Measurements from ENCODE around the gene NCOR1.

Gene NCOR1

DNA sequence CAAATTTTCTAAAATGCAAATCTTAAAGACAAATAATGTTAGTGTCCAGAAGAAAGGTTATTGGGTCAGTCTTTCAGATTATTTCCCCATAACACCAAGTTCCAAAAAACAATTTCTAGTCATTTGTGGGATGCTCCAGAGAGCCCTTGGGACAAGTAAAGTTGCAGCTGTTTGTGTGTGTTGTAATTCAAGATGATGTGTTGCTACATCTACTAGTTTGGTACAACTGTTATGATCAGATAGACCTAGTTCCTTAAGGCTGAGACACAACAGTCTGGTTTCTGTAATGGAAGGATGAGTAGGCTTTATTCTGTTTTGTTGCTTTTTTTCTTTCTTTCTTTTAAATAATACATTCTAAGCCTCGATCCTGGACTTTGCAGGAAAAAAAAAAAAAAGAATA lies 43.6 kb upstream of the NCOR1 start:
- TF ChIP-seq EP300 (IDR thresholded peaks at IDR 0.05; ENCODE audit: borderline replicate concordance) (no peak), RAD21 (IDR thresholded peaks at IDR 0.05; ENCODE audit: low read depth) (no peak)

DNA sequence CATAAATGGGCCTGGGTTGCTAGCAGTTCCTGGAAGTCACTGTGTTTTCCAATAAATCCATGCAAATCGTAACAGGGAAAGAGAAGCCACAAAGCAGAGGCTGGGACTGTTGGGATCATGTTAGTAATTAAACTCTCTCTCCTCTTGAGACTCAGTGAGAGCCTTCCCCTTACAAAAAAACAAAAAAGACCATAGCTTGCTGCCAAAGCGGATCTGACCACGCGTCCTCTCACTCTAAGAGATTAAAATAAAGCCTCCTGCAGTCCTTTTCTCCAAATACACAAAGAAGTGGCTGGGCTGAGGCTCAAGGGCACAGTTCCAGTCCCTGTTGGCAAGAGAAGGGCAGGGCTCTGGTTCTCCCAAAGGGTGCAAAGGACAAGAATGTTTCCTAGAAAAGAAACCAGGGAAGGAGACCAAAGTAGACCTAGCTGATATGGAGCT lies 40.2 kb upstream of the NCOR1 start:
- TF ChIP-seq CREB1 (IDR thresholded peaks at IDR 0.05; ENCODE audit: low read depth), result no peak
- TF ChIP-seq EP300 (IDR thresholded peaks at IDR 0.05; ENCODE audit: borderline replicate concordance), result no peak
- TF ChIP-seq NFIC (IDR thresholded peaks at IDR 0.05), result no peak
- TF ChIP-seq TCF12 (IDR thresholded peaks at IDR 0.05; ENCODE audit: low read depth), result no peak
- no peak for TF ChIP-seq ZBTB7A (IDR thresholded peaks at IDR 0.05; ENCODE audit: low read depth)
- TF ChIP-seq FOXM1 (IDR thresholded peaks at IDR 0.05; ENCODE audit: borderline replicate concordance, low read depth), result no peak
- TF ChIP-seq, protein P1, sequence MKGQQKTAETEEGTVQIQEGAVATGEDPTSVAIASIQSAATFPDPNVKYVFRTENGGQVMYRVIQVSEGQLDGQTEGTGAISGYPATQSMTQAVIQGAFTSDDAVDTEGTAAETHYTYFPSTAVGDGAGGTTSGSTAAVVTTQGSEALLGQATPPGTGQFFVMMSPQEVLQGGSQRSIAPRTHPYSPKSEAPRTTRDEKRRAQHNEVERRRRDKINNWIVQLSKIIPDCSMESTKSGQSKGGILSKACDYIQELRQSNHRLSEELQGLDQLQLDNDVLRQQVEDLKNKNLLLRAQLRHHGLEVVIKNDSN (IDR thresholded peaks at IDR 0.05), result no peak
- no peak for TF ChIP-seq EGR1 (IDR thresholded peaks at IDR 0.05)

DNA sequence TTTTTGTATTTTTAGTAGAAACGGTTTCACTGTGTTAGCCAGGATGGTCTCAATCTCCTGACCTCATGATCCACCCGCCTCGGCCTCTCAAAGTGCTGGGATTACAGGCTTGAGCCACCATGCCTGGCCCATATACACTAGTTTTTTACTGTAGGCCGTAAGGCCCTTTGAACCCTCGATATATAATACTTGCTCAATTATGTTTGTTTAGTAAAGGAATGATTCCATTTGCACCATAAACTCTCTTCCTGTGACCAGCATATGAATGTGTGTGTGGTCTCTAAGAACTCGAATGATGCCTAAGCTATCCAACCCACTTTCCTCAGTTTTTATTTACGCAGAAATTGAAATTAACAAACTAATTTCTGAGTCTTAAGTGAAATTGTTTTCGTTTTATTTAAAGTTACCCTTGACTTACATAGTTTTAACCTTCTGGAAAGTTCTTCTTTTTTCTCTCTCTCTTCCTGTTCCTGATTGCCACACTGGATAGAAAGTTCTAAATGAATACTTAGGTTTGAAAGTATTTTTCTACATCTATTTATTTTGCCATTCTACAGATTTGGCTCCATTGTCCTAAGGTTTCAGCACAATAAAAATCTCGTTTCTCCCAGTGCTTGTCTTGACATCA lies 39.6 kb upstream of the NCOR1 start:
- TF ChIP-seq, protein P2, sequence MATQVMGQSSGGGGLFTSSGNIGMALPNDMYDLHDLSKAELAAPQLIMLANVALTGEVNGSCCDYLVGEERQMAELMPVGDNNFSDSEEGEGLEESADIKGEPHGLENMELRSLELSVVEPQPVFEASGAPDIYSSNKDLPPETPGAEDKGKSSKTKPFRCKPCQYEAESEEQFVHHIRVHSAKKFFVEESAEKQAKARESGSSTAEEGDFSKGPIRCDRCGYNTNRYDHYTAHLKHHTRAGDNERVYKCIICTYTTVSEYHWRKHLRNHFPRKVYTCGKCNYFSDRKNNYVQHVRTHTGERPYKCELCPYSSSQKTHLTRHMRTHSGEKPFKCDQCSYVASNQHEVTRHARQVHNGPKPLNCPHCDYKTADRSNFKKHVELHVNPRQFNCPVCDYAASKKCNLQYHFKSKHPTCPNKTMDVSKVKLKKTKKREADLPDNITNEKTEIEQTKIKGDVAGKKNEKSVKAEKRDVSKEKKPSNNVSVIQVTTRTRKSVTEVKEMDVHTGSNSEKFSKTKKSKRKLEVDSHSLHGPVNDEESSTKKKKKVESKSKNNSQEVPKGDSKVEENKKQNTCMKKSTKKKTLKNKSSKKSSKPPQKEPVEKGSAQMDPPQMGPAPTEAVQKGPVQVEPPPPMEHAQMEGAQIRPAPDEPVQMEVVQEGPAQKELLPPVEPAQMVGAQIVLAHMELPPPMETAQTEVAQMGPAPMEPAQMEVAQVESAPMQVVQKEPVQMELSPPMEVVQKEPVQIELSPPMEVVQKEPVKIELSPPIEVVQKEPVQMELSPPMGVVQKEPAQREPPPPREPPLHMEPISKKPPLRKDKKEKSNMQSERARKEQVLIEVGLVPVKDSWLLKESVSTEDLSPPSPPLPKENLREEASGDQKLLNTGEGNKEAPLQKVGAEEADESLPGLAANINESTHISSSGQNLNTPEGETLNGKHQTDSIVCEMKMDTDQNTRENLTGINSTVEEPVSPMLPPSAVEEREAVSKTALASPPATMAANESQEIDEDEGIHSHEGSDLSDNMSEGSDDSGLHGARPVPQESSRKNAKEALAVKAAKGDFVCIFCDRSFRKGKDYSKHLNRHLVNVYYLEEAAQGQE (IDR thresholded peaks at IDR 0.05; ENCODE audit: low read depth), result no peak
- TF ChIP-seq CEBPB (IDR thresholded peaks at IDR 0.05) (no peak), EGR1 (IDR thresholded peaks at IDR 0.05) (no peak), FOXM1 (IDR thresholded peaks at IDR 0.05; ENCODE audit: borderline replicate concordance, low read depth) (no peak), RAD21 (IDR thresholded peaks at IDR 0.05; ENCODE audit: low read depth) (no peak)

DNA sequence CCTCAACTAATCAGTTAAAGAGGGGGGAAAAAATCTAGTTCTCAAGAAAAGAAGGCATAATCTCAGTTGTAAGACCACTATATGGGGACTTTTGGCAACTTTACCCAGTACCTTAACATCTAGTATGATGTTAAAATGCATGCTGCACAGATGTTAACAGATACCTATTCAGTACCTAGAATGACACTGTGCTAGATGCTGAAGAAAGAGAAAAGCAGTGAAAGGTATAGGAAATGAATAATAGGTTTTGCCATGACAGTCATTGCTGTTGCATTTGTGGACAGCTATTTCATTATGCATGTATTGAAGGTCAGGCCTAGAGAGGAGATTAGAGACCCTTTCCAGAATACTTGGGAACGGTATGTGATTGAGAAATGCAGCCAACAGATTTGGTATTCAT lies 36.2 kb upstream of the NCOR1 start:
- TF ChIP-seq TAF1 (IDR thresholded peaks at IDR 0.05; ENCODE audit: low read depth) (no peak), RAD21 (IDR thresholded peaks at IDR 0.05; ENCODE audit: low read depth) (no peak), CEBPB (IDR thresholded peaks at IDR 0.05) (no peak), EP300 (IDR thresholded peaks at IDR 0.05; ENCODE audit: borderline replicate concordance) (no peak), CREB1 (IDR thresholded peaks at IDR 0.05; ENCODE audit: low read depth) (no peak), TCF12 (IDR thresholded peaks at IDR 0.05; ENCODE audit: low read depth) (no peak), ZBTB7A (IDR thresholded peaks at IDR 0.05; ENCODE audit: low read depth) (no peak), EGR1 (IDR thresholded peaks at IDR 0.05) (no peak)
- TF ChIP-seq, protein P1 (IDR thresholded peaks at IDR 0.05), result no peak
- TF ChIP-seq, protein P3, sequence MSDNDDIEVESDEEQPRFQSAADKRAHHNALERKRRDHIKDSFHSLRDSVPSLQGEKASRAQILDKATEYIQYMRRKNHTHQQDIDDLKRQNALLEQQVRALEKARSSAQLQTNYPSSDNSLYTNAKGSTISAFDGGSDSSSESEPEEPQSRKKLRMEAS (IDR thresholded peaks at IDR 0.05), result no peak

DNA sequence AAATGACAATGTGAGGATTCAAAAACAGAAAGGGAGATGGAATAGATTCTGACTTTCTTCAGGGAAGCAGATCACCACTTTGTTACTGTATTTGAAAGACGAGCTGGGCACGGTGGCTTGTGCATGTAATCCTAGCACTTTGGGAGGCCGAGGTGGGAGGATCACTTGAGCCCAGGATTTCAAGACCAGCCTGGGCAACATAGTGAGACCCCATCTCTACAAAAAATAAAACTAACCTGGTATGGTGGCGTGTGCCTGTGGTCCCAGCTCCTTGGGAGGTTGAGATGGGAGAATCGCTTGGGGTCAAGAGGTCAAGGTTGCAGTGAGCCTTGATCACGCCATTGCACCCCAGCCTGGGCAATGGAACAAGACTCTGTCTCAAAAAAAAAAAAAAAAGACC lies 35.7 kb upstream of the NCOR1 start:
- TF ChIP-seq CREB1 (IDR thresholded peaks at IDR 0.05; ENCODE audit: low read depth) (no peak), EGR1 (IDR thresholded peaks at IDR 0.05) (no peak)

GRCh38 chr17:16250635-16251034 lies 35.3 kb upstream of the NCOR1 start:
- TF ChIP-seq ZBTB7A (IDR thresholded peaks at IDR 0.05; ENCODE audit: low read depth) (no peak), NFIC (IDR thresholded peaks at IDR 0.05) (no peak), CEBPB (IDR thresholded peaks at IDR 0.05) (no peak), EGR1 (IDR thresholded peaks at IDR 0.05) (no peak), TCF12 (IDR thresholded peaks at IDR 0.05; ENCODE audit: low read depth) (no peak), EP300 (IDR thresholded peaks at IDR 0.05; ENCODE audit: borderline replicate concordance) (no peak), TAF1 (IDR thresholded peaks at IDR 0.05; ENCODE audit: low read depth) (no peak), TEAD4 (IDR thresholded peaks at IDR 0.05) (no peak), FOXM1 (IDR thresholded peaks at IDR 0.05; ENCODE audit: borderline replicate concordance, low read depth) (no peak), RAD21 (IDR thresholded peaks at IDR 0.05; ENCODE audit: low read depth) (no peak), CREB1 (IDR thresholded peaks at IDR 0.05; ENCODE audit: low read depth) (no peak), YY1 (IDR thresholded peaks at IDR 0.05; ENCODE audit: low read depth) (no peak)
- TF ChIP-seq, protein P2 (IDR thresholded peaks at IDR 0.05; ENCODE audit: low read depth), result no peak
- TF ChIP-seq, protein P3 (IDR thresholded peaks at IDR 0.05), result no peak
- TF ChIP-seq, protein P1 (IDR thresholded peaks at IDR 0.05), result no peak

Measured in Ishikawa (cell line).